ENCODE measurements around the gene PXN. TPM values are rescaled to one million over a fixed set of nuclear protein-coding genes. Genes with fewer than 3 reads are reported as not detected.

The PXN gene
- total RNA-seq, 1 donor from 2014 or later = 8.2 TPM

GRCh38 chr12:120264086-120264903 is 1.2 kb downstream of the PXN start:
- no peak overlapping the region for H3K27ac ChIP-seq
- peak overlapping the region; percentile 97 for H3K4me2 ChIP-seq
- H4K20me1 ChIP-seq (ENCODE audit: low read depth) = peaks cover 43% of the 10 kb centered on the region
- peaks cover 6% of the 10 kb centered on the region for H3F3A ChIP-seq (ENCODE audit: low read depth)
- H2AFZ ChIP-seq (replicated peaks) = no peak overlapping the region
- H3K9ac ChIP-seq = no peak overlapping the region
- no peaks in the 10 kb centered on the region for H3K9me3 ChIP-seq (ENCODE audit: low read depth)
- Mint-ChIP-seq H3K4me1 (peaks cover 34% of the 10 kb centered on the region), H3K36me3 (peaks cover 2% of the 10 kb centered on the region), H3K9me3 (no peaks in the 10 kb centered on the region), H3K27me3 (ENCODE audit: insufficient read depth, low read depth) (peaks cover 7% of the 10 kb centered on the region), H3K4me3 (peak overlapping the region; percentile 87), H3K27ac (peak overlapping the region; percentile 65)
- no peaks in the 10 kb centered on the region for H3K27me3 ChIP-seq
- H3K79me2 ChIP-seq (ENCODE audit: low read depth) = peaks cover 60% of the 10 kb centered on the region
- TF ChIP-seq EZH2phosphoT487 (IDR thresholded peaks at IDR 0.05) (no peak), CTCF (IDR thresholded peaks at IDR 0.05) (no peak), EZH2 (IDR thresholded peaks at IDR 0.05) (no peak)
- H3K4me3 ChIP-seq = peak overlapping the region; percentile 97
- no peaks in the 10 kb centered on the region for H3K36me3 ChIP-seq
- no peak for DNase-seq (ENCODE audit: low spot score)
- H3K4me1 ChIP-seq = peaks cover 20% of the 10 kb centered on the region

- H2AFZ ChIP-seq (replicated peaks) = no peak overlapping the region
- Mint-ChIP-seq H3K27ac (no peak overlapping the region), H3K9me3 (no peaks in the 10 kb centered on the region), H3K4me1 (peaks cover 34% of the 10 kb centered on the region), H3K4me3 (peak overlapping the region; percentile 87), H3K36me3 (peaks cover 2% of the 10 kb centered on the region), H3K27me3 (ENCODE audit: insufficient read depth, low read depth) (peaks cover 6% of the 10 kb centered on the region)
- no peak overlapping the region for H3K27ac ChIP-seq
- H3K4me1 ChIP-seq = peaks cover 20% of the 10 kb centered on the region
- peaks cover 6% of the 10 kb centered on the region for H3F3A ChIP-seq (ENCODE audit: low read depth)
- H3K4me2 ChIP-seq = peak overlapping the region; percentile 97
- H3K36me3 ChIP-seq = no peaks in the 10 kb centered on the region
- no peak overlapping the region for H3K4me3 ChIP-seq
- no peaks in the 10 kb centered on the region for H3K9me3 ChIP-seq (ENCODE audit: low read depth)
- no peaks in the 10 kb centered on the region for H3K27me3 ChIP-seq
- no peak for TF ChIP-seq CTCF (IDR thresholded peaks at IDR 0.05)
- TF ChIP-seq EZH2 (IDR thresholded peaks at IDR 0.05) = no peak
- TF ChIP-seq EZH2phosphoT487 (IDR thresholded peaks at IDR 0.05) = no peak
- peaks cover 66% of the 10 kb centered on the region for H3K79me2 ChIP-seq (ENCODE audit: low read depth)
- no peak overlapping the region for H3K9ac ChIP-seq
- DNase-seq (ENCODE audit: low spot score) = no peak
- H4K20me1 ChIP-seq (ENCODE audit: low read depth) = peaks cover 47% of the 10 kb centered on the region
Measured at GRCh38 chr12:120263748-120264085, 1.8 kb downstream of the PXN start.

- Histone ChIP-seq H3K27ac (no peak overlapping the region), H4K20me1 (ENCODE audit: low read depth) (peaks cover 52% of the 10 kb centered on the region), H3K4me3 (no peak overlapping the region), H3F3A (ENCODE audit: low read depth) (peaks cover 6% of the 10 kb centered on the region), H2AFZ (replicated peaks) (no peak overlapping the region), H3K36me3 (no peaks in the 10 kb centered on the region), H3K9me3 (ENCODE audit: low read depth) (no peaks in the 10 kb centered on the region), H3K4me2 (peak overlapping the region; percentile 38), H3K27me3 (no peaks in the 10 kb centered on the region), H3K9ac (no peak overlapping the region), H3K79me2 (ENCODE audit: low read depth) (peaks cover 72% of the 10 kb centered on the region), H3K4me1 (peaks cover 20% of the 10 kb centered on the region)
- Mint-ChIP-seq H3K4me1 (peaks cover 37% of the 10 kb centered on the region), H3K27me3 (ENCODE audit: insufficient read depth, low read depth) (peaks cover 6% of the 10 kb centered on the region), H3K9me3 (no peaks in the 10 kb centered on the region), H3K27ac (no peak overlapping the region), H3K36me3 (peaks cover 2% of the 10 kb centered on the region), H3K4me3 (peak overlapping the region; percentile 87)
- no peak for TF ChIP-seq EZH2 (IDR thresholded peaks at IDR 0.05)
- no peak for TF ChIP-seq CTCF (IDR thresholded peaks at IDR 0.05)
- no peak for TF ChIP-seq EZH2phosphoT487 (IDR thresholded peaks at IDR 0.05)
- DNase-seq (ENCODE audit: low spot score) = no peak
Measured at GRCh38 chr12:120262852-120263747, 2.4 kb downstream of the PXN start.
